Measurements from ENCODE around the gene MIB1.
"Not testable (repeated sequence)": the region's sequence is repeated elsewhere in the genome, so short reads cannot be mapped to it uniquely, and the experiment has no call there.

The MIB1 gene

DNA sequence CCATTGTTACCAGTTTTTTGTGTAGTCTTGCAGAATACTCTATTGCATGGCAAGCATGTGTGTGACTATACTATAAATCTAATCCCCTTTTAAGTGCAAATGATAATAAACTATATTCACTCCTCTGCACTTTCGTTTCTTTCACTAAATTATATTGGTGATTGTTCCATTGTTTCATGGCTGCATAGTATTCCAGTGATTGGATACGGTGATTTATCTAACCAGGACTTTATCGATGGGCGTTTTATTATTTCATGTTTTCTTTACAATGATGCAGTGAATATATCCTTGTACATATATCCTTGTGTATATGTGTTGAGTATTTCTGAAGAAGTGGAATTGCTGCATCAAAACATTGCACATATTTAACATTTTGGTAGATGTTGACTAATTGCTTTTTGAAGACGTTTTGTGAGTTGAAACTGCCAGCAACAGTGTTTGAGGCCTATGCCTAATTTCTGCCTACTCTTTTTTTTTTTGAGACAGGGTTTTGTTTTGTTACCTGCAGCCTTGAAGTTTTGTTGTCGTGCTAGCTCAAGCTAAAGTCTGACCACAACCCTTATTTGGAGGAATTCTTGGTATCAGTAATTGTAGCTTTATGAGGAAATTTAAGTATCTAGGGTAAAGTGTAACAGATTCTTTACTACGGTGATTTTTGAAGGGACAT is 2.7 kb downstream of the MIB1 start:
- DNase-seq (ENCODE audit: low read depth), result no peak

DNA sequence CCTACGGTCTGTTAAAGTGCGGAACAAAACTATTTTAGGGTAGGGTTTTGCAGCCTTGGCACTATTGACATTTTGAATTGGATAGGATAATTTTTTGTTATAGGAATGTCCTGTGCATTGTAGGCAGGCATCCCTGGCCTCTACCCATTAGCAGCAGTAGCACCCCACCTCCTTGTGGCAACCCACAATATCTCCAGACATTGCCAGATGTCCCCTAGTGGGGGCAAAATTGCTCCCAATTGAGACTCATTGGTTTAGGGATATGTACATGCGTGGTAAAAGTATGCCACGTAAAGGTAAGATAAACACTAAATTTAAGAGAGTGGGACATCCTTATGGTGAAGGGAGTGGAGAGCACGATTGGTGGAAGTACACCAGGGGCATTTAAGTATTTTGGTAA is 4.6 kb downstream of the MIB1 start:
- DNase-seq (ENCODE audit: low read depth), result no peak

DNA sequence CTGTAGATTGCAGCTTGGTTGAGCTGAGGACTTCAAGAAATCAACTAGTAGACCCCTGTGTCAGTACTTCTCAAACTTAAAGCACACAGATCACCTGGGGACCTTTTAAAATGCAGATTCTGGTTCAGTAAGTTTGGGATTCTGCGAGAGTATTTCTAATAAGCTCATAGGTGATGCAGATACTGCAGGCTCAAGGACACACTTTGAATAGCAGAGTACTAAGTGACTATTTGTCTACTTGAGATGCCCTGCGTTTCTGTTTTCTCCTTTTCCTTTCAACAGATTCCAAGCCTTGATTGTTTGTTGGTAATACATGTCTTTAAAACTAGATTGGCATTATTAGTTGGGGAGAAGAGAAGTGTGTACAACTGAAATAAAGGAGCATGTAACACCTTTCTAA is 6.7 kb downstream of the MIB1 start:
- DNase-seq (ENCODE audit: low read depth), result no peak

DNA sequence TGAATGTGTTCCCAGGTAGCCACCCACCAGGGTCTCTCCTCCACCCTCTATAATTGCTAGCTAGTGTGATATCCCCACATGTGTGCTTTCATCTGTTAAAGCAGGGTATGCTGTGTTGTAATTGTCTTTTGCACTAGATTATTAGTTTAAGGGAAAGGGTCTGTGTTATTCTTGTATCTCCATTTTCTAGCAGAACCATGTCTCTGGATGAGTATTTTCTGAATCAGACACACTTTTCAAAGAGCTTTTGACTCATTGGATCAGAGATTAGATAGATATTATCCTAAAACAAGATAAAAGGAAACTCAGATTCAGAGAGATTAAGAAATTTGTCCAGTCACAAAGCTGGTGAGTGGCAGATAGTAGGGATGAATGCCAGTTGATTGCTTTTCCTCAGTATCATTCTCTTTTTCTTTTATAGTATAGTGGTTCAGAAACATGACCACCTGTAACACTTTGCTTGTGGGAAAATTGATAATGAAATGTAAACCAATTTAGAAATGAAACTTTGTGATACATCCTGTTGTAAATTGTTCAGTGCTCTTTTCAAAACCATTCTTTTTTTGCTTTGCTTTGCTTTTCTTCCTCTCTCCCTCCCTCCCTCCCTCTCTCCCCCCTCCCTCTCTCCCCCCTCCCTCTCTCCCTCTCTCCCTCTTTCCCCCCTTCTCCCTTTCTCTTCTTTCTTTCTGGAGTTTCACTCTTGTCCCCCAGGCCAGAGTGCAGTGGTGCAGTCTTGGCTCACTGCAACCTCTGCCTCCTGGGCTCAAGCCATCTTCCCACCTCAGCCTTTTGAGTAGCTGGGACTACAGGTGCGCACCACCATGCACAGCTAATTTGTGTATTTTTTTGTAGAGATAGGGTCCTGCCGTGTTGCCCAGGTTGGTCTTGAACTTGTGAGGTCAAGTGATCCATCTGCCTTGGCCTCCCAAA is 7.4 kb downstream of the MIB1 start:
- DNase-seq (ENCODE audit: low read depth), result no peak

DNA sequence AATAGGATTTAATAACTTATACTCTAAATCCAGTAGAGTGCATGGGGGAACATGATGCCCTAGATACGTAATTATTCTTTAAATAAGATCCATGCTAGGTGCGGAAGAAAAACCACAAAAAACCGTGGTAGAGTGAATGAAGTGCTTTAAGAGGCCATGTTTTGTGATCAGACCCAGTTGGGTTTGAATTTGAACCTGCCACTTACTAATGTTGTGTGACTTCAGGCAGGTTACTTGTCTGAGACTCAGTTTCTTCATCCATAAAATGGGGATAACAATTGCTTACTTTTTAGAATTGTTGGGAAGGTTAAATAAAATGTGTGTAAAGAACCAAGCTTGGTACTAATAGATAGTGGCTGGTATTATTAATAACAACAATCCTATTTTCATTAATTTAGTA is 17.2 kb downstream of the MIB1 start:
- no peak for DNase-seq (ENCODE audit: low read depth)

DNA sequence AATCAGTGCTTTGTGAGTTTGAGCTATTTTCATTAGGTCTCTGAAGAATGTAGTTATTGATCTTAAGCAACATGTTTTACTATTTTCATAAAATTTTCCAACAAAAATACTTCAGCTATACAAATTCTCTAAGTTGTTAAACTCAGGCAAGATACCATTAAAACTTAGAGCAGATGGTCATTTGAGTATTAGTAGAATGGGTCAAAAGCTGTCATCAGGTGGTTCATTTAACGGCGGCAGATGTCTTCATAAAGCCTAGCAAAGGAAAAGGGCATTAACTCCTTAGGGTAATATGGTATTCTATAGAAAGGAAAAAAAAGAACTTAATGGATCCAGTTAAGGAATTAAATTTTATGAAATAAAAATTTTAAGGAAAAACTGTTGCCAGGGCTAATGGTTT is 19.2 kb downstream of the MIB1 start:
- no peak for DNase-seq (ENCODE audit: low read depth)

DNA sequence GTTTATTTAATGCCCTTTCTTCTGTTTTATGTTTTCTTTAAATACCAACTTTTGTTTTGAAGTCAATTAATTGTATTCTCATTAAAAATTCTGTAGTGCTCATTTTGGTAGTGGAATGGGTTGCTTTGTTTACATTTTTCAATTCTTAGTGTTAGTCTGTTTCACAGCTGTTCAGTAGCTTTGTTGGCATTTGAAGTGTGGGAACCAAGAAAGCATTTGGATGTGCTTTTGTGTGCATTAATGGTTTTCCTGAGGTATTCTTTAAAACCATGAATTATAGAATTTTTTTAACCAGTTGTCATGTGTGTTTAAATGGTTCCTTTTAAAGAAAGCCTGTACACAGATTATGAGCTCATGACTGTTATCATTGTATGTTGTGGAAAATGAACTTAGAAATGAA is 19.7 kb downstream of the MIB1 start:
- DNase-seq (ENCODE audit: low read depth), result no peak

DNA sequence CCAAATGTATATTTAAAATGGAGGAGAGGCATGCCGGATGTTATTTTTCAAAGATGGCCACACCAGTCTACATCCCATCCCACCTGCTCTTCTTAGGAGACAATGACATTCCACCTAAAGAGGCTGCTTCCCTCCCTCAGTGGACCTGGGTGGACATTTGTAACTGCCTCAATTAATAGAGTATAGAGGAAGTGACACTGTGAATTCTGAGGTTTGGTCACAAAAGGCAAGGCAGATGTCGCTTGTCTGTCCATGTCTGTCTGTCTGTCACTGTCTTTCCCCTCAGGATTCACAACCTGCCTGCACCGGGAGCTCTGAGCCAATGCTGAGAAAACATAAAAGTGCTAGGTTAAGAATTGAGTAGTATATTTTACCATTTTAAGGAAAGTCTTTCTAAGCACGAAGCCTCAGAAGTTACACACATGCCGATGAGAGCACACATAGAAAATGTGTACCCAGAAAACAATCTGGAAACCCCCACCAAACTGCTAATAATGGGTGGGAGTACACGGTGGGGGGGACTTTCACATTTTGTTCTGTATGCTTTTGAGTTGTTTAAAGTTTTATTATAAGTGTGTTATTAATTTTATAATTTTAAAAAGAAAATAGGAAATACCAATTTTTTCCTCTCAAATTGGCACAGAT is 21.0 kb downstream of the MIB1 start:
- no peak for DNase-seq (ENCODE audit: low read depth)

DNA sequence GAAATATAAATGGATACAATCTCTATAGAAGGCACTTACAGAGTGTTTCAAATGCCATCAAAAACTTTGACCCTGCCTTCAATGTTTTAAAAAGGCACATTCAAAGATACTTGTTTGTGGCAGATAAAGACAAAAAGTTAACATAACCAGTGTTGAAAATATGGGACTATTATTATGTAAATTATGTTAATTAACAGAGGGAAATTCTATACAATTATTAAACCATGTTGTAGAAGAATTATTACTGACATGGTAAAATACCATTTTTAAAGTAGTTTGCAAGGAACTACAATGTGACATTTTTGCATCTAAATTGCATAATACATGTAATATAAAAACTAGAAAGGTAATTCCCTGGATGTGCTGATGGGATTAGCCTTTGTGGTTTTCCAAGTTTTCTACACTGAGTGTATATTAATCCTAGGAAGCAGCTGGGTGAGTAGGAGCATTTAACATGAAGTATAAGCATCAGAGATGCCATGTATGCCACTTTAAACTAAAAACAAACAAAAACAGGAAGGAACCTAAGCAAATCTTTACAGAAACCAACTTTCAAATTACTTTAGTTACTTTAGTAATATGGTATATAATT is 21.7 kb downstream of the MIB1 start:
- no peak for DNase-seq (ENCODE audit: low read depth)

DNA sequence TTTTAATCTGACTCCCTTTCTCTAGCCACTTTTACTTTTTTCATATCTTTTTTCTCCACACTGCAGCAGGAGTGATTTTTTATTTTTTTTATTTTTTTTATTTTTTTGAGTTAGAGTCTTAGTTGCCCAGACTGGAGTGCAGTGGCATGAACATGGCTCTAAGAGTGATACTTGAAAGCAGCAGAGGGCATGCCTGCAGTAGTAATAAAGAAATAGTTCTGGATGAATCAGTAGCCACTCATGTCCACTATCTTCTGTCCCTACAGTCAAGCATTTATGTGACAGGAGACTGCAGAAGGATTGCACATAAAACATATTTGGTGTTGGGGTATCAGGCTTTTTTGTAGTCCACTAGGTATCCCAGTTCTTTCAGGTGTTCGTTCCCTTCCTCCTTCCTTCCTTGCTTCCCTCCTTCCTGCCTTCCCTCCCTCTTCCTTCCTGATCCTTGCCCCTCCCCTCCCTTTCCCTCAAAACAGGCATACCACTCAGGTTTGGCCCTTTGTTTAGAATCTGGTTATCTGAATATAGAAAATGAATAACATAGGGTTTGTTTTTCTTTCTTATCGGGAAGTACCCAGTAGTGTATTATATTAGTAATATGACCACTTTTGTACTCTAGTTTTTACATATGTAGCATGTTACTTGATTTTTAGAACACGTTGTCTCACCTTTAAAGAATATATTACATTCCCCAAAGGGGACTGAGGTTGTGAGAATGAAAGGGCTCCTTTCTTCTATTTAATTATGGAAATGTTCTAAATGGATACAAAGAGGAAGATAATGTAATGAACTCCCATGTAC is 23.5 kb downstream of the MIB1 start:
- DNase-seq (ENCODE audit: low read depth), result no peak

DNA sequence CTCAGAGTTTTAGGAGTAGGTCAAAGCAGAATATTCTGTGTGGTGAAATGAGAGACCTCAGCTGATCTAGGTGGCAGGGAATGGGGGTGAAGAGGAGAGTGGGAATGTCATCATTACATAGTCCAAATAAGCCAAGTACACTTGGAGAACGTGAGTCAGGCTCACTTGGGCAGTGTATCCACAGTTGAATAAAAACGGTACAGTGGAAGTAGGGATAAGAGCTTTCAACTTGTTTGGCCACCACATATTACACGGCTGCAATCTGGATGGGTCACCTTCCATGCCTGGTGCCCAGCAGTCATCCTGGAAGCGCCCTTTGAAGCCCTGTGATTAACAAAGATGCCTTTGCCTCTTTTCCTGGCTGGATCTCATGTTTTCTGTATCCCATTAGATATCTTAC is 28.6 kb downstream of the MIB1 start:
- DNase-seq (ENCODE audit: low read depth), result no peak

DNA sequence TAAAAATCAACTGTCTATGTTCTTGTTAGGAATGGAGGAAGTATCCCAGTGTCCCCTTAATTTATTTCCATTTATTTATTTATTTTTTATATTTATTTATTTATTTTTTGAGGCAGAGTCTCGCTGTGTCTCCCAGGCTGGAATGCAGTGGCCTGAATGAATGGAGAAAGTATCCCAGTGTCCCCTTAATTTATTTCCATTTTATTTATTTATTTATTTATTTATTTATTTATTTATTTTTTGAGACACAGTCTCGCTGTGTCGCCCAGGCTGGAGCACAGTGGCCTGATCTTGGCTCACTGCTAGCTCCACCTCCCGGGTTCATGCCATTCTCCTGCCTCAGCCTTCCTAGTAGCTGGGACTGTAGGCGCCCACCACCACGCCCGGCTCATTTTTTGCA is 34.1 kb downstream of the MIB1 start:
- no peak for DNase-seq (ENCODE audit: low read depth)

DNA sequence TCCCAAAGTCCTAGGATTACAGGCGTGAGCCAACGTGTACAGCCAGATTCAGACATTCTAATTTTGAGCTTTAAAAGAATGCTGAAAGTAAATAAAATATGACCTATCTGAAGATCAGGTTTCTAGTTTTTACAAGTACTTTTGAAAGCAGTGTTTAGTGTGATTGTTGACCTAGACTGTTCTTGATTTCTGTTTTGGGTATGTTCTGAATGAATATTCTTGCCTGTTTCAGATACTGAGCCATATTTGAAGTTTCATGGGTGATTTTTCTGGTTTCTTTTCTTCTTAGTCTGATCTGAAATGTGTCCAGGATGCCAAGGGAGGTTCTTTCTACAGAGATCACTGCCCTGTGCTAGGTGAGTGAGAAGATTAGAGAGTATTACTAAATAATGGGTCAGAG is 37.2 kb downstream of the MIB1 start:
- no peak for DNase-seq (ENCODE audit: low read depth)

DNA sequence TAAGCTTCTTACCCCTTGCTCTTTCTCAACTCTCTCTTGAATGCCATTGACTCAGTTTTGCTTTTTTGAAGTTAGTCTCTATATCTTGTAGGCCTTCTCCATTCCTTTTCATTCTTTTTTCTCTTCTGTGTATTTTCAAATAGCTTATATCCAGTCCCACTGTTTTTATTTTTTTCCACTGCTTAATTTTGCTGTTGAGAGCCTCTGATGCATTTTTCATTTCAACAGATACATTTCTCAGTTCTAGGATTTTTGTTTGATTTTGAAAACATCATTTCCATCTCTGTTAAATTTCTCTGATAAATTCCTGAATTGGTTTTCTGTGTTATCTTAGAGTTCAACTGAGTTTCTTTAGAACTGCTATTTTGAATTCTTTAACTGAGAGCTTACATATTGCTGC is 45.9 kb downstream of the MIB1 start:
- DNase-seq (ENCODE audit: low read depth), result no peak

DNA sequence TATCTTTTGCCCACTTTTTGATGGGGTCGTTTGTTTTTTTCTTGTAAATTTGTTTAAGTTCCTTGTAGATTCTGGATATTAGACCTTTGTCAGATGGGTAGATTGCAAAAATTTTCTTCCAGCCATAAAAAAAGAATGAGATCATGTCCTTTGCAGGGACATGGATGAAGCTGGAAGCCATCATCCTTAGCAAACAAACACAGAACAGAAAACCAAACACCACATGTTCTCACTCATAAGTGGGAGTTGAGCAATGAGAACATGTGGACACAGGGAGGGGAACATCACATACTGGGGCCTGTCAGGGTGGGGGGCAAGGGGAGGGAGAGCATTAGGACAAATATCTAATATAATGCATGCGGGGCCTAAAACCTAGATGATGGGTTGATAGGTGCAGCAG is 55.5 kb downstream of the MIB1 start:
- DNase-seq (ENCODE audit: low read depth), result not testable (repeated sequence)

DNA sequence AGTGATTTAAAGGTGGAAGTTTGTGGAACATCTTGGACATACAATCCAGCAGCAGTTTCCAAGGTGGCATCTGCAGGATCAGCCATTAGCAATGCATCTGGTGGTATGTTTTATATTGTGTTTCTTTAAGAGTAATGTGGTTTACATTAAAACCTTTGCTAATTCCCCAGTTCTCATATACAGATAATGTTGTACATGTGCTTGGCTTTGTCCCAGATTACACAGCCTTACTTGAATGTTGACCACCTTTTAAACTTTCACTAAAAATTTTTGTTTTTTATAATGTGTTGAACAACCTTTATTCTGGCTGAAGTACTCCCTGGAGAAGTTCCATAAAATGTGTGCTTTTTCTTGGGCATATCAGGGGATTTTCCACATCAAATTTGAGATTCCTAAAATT is 57.5 kb downstream of the MIB1 start:
- no peak for DNase-seq (ENCODE audit: low read depth)

DNA sequence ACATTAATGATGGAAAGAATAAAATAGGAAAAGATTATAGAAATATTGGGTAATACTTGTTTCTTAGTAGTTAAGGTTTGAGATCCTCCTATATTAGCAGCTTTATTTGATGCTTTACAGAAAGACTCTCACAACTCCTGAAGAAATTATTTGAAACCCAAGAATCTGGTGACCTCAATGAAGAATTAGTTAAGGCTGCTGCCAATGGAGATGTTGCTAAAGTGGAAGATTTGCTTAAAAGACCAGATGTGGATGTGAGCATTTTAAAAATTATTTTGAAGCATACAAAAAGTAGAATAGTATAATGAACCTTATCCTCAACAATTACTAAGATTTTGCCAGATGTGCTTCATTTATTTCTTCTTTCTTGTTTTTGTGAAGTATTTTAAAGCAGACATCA is 59.1 kb downstream of the MIB1 start:
- no peak for DNase-seq (ENCODE audit: low read depth)

DNA sequence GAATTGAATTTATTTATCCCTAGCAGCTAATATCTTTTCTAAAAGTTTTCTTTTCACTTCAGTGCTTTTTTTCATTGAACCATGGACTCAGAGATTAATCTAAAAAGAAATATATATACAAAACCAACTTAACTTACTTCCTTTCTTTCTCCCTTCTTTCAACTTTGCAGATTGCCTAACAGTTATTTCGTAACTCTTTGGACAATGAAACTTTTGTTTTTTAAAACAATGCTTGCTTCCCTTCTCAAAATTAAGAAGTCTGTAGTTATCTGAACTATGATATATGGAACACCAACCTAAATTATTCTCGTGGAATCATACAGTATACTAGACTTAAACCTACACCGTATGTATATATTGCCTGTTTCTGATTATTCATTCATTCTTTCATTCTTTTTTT is 62.9 kb downstream of the MIB1 start:
- no peak for DNase-seq (ENCODE audit: low read depth)

DNA sequence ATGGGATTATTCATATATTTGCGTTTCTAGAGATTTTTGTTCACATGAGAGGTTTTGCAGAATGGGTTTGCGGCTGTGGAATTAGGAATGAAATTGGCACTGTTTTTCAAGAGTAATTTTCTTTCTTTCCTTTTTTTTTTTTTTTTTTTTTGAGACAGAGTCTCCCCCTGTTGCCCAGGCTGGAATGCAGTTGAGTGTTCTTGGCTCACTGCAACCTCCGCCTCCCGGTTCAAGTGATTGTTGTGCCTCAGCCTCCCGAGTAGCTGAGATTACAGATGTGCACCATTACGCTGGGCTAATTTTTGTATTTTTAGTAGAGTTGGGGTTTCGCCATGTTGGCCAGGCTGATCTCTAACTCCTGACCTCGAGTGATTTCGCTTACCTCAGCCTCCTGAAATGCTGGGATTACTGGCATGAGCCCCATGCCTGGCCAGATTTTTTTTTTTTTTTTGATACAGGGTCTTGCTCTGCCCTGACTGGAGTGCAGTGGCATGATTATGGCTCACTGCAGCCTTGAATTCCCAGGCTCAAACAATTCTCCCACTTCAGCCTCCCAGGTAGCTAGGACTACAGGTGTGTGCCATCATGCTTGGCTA is 65.3 kb downstream of the MIB1 start:
- DNase-seq (ENCODE audit: low read depth), result no peak

DNA sequence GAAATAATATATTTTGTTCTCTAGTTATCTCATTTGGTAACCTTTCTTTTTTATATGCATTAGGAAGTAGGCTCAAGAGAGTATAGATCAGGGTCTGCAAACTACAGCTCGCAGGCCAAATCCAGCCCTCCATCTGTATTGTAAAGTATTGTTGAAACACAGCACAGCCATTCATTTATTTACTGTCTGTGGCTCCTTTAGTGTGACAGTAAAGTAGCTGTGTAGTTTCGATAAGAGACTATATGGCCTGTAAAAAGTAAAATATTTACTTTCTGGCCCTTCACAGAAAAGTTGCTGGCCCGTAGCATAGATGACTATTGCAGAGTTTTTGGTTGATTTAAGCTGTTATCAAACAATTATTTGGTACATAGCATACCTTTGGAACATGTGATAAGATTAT is 67.6 kb downstream of the MIB1 start:
- no peak for DNase-seq (ENCODE audit: low read depth)

DNA sequence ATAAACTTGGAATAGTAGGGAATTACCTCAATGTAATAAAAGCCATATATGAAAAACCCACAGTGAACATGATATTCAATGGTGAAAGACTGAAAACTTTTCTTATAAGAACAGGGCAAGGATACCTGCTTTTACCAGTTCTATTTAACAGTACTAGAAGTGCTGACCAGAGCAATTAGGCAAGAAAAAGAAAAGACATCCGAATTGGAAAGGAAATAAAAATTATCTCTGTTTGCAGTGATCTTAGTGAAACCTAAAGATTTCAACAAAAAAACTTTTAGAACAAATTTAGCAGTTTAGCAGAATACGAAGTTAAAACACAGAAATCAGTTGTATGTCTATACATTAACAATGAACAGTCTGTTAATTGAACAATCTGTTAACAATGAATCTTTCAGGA is 69.1 kb downstream of the MIB1 start:
- no peak for DNase-seq (ENCODE audit: low read depth)

DNA sequence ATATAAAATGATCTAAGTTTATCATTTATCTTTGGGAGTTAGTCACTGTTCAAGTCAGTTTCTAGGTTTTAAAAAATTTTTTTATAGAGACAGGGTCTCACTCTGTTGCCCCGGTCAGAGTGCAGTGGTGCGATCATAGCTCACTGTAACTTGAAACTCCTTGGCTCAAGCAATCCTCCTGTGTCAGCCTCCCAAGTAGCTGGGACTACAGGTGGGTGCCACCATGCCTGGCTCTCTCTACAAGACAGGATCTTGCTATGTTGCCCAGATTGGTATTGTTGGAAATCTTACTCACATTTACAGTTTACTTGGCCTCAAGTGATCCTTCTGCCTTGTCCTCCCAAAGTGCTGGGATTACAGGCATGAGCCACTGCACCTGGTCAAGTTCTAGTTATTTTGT is 74.5 kb downstream of the MIB1 start:
- no peak for DNase-seq (ENCODE audit: low read depth)
